ENCODE measurements around the gene KCNK13.

Gene KCNK13

DNA sequence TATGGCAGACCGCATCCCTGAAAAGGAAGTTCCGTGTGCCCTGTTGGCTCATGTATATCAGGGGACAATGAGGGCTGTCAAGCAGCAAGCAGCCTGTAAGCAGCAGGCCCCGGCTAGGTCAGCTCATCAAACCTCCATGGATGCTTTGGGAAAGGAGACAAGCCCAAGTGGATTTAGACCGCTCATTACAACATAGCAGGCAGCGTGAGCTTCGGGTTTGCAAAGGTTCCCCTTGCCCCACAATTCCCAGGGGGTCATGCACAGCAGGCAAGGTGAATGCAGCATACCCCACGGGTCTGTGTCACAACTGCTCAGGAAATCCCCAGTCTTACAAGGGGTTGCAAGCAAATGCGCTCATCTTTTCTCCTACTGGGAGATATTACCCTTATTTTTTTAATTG lies 54.6 kb downstream of the KCNK13 start:
- no peak overlapping the region for H3K4me3 ChIP-seq (ENCODE audit: low read depth, low read length)

DNA sequence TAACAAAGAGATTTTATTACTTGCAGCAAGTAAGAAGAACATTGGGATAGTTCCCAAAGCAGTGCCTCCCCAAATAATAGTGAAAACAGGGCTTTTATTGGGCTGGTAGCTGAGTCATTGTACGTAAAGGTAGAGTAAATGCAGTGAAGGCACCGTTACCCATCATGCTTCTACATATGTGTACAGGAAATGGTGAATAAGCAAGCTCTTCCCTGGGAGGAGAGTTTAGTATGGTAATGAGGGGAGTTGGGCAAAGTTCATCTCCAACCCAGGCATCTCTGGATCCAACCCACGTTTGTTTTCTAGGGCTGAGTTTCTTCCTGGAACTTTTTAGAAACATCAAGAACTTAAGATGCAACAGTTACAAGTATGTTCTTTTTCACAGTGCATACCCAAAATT lies 56.2 kb downstream of the KCNK13 start:
- H3K4me3 ChIP-seq (ENCODE audit: low read depth, low read length) = no peak overlapping the region

DNA sequence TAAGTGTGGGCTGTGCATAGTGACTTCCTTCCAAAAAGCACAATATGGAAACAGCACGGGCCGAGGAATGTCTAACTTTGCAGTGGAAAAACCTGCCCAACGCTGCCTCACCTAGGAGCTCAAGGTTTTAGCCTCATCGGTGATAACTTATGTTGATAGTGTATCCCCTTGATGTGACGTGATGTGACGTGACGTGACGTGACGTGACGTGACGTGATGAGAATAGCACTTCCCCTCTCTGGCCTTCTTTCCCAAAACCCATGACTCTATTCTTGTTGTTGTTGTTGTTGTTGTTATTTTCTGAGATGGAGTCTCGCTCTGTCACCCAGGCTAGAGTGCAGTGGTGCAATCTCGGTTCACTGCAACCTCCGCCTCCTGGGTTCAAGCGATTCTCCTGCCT lies 64.5 kb downstream of the KCNK13 start:
- no peak overlapping the region for H3K4me3 ChIP-seq (ENCODE audit: low read depth, low read length)

GRCh38 chr14:90132821-90133570 lies 71.2 kb downstream of the KCNK13 start:
- H3K4me3 ChIP-seq (ENCODE audit: low read depth, low read length) = no peak overlapping the region

GRCh38 chr14:90136904-90137303 lies 75.1 kb downstream of the KCNK13 start:
- no peak overlapping the region for H3K4me3 ChIP-seq (ENCODE audit: low read depth, low read length)

DNA sequence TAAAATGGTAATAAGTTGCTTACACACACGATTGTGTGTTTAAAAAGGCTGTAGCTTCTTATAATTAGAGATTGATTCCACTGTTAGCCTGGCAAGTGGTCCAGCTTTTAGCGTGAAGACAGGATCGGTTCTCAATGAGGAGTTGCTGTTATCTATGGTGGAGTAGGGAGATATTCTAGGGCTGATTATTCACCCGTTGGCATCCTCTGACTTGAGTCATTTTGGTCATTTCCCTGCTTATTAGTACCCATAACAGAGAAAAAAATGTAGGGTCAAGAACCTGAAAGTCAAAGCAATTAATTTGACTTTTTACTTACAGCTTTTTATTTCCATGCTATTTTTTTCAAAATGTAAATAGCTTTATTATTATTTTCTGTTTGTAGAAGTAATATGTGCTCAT lies 76.0 kb downstream of the KCNK13 start:
- H3K4me3 ChIP-seq (ENCODE audit: low read depth, low read length) = no peak overlapping the region

DNA sequence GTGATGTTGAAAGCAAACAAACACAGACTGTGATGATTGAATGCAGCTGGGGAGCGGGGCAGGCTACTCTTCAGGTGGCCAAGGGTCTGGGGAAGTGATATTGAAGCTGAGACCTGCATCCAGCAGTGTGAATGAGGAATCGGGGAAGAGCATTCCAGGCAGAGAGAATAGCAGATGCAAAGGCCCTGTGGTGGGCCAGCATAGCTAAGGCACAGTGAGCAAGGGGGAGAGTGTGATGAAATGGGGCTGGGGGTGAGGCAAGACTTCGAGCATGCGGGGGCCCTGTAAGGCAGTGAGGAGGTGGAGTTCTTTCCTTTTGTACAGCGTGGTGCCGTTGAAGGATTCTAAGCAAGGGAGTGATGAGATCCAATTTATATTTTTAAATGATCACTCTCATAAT lies 77.4 kb downstream of the KCNK13 start:
- no peak overlapping the region for H3K4me3 ChIP-seq (ENCODE audit: low read depth, low read length)

GRCh38 chr14:90140298-90140955 lies 78.6 kb downstream of the KCNK13 start:
- H3K4me3 ChIP-seq (ENCODE audit: low read depth, low read length) = no peak overlapping the region

GRCh38 chr14:90140956-90141316 lies 79.1 kb downstream of the KCNK13 start:
- no peak overlapping the region for H3K4me3 ChIP-seq (ENCODE audit: low read depth, low read length)

GRCh38 chr14:90153429-90153828 lies 91.6 kb downstream of the KCNK13 start:
- no peak overlapping the region for H3K4me3 ChIP-seq (ENCODE audit: low read depth, low read length)

GRCh38 chr14:90154110-90154509 lies 92.3 kb downstream of the KCNK13 start:
- no peak overlapping the region for H3K4me3 ChIP-seq (ENCODE audit: low read depth, low read length)

GRCh38 chr14:90159146-90159545 lies 97.4 kb downstream of the KCNK13 start:
- no peak overlapping the region for H3K4me3 ChIP-seq (ENCODE audit: low read depth, low read length)

GRCh38 chr14:90159688-90160087 lies 97.9 kb downstream of the KCNK13 start:
- no peak overlapping the region for H3K4me3 ChIP-seq (ENCODE audit: low read depth, low read length)

DNA sequence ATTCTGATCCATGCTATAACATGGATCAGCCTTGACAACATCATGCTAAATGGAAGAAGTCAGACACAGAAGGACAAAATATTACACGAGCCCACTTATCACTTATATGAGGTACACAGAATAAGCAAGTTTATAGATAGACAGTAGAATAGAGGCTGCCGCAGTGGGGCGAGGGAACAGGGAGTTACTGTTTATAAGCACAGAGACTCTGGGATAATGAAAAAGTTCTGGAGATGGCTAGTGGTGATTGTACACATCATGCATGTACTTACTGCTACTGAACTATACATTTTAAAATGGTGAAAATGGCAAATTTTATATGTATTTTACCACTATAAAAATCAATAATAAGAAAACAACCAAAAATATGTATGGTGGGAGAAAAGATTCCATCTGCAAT lies 99.3 kb downstream of the KCNK13 start:
- H3K4me3 ChIP-seq (ENCODE audit: low read depth, low read length) = no peak overlapping the region

DNA sequence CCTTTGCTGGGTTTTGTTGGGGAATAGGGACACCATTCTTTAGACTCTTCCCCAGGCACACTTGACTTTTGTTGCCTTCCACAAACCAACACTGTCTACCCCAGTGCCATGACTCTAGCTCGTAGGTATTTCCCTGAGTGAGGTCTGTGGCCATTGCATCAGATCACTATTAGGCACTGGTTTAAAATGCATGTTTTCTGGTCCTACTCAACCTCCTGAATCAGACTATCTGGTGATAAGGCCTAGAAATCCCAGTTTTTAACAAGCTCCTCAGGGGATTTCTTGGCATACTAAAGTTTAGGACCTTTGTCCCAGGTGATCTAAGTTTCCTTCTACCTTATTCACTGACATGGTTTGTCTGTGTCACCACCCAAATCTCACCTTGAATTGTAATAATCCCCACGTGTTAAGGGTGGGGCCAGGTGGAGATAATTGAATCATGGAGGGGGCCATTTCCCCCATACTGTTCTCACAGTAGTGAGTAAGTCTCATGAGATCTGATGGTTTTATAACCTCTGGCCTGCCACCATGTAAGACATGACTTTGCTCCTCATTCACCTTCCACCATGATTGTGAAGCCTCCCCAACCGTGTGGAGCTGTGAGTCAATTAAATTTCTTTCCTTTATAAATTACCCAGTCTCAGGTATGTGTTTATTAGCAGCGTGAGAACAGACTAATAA lies 106.8 kb downstream of the KCNK13 start:
- no peak overlapping the region for H3K4me3 ChIP-seq (ENCODE audit: low read depth, low read length)

DNA sequence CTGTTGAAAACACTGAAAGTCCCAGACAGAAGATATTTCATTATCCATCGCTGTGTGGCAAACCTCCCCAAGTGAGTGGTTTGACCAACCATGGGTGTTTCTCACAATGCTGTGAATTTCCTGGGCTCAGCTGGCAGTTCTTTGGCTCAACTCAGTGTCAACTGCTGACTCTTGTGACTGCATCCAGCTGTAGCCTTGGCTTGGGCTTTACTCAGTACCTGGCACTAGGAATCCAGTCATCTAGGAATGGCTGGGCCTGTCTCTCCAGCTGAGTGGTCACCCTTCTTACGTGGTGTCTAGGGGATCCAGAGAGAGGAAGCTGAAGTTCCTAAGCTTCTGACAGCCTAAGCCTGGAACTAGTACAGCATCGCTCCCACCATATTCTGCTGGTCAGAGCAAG lies 113.8 kb downstream of the KCNK13 start:
- no peak overlapping the region for H3K4me3 ChIP-seq (ENCODE audit: low read depth, low read length)

- no peak overlapping the region for H3K4me3 ChIP-seq (ENCODE audit: low read depth, low read length)
These were observed 115.9 kb downstream of the KCNK13 start for GRCh38 chr14:90177539-90178189.

- H3K4me3 ChIP-seq (ENCODE audit: low read depth, low read length) = no peak overlapping the region
These were observed 117.6 kb downstream of the KCNK13 start for GRCh38 chr14:90179357-90179756.

GRCh38 chr14:90179809-90180779 lies 118.3 kb downstream of the KCNK13 start:
- H3K4me3 ChIP-seq (ENCODE audit: low read depth, low read length) = no peak overlapping the region

DNA sequence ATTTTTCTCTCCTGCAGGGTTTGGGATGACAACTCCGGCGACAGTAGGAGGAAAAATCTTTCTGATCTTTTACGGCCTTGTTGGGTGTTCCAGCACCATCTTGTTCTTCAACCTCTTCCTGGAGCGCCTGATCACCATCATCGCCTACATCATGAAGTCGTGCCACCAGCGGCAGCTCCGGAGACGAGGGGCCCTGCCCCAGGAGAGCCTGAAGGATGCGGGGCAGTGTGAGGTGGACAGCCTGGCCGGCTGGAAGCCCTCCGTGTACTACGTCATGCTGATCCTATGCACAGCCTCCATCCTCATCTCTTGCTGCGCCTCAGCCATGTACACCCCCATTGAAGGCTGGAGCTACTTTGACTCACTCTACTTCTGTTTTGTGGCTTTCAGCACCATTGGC lies 122.3 kb downstream of the KCNK13 start:
- no peak overlapping the region for H3K4me3 ChIP-seq (ENCODE audit: low read depth, low read length)
